C4-2B (cell line): ENCODE measurements around the gene CDH15.

Experiments used
- ZFX ChIP-seq: fragments of 450-650 bp; IDR thresholded peaks from 2 replicates; pipeline ENCODE4 v1.6.1; 2017
- TF ChIP-seq, protein P1 (sequence below): fragments of 450-650 bp; conservative IDR thresholded peaks from 2 replicates; pipeline ENCODE4 v1.5.1; 2017; ENCODE audit warnings: mild to moderate bottlenecking

DNA sequence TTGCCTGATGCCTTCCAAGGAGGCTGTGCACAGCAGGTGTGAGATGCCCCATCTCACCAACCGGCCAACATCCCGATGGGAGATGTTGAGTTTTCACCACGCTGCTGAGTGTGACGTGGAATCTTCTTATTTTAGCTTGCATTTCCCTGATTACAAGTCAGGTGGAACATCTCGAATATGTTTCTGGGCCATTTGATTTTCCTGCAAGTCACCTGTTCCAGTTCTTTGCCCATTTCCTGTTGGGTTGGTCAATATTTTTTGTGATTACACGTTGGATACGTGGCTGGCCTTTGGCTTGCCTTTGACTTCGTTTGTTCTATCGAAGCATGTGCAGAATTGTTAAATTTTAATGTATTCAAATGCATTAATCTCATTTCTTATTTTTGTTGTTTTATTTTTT is 8.3 kb upstream of the CDH15 start:
- TF ChIP-seq, protein P1, sequence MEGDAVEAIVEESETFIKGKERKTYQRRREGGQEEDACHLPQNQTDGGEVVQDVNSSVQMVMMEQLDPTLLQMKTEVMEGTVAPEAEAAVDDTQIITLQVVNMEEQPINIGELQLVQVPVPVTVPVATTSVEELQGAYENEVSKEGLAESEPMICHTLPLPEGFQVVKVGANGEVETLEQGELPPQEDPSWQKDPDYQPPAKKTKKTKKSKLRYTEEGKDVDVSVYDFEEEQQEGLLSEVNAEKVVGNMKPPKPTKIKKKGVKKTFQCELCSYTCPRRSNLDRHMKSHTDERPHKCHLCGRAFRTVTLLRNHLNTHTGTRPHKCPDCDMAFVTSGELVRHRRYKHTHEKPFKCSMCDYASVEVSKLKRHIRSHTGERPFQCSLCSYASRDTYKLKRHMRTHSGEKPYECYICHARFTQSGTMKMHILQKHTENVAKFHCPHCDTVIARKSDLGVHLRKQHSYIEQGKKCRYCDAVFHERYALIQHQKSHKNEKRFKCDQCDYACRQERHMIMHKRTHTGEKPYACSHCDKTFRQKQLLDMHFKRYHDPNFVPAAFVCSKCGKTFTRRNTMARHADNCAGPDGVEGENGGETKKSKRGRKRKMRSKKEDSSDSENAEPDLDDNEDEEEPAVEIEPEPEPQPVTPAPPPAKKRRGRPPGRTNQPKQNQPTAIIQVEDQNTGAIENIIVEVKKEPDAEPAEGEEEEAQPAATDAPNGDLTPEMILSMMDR, result no peak
- no peak for TF ChIP-seq ZFX
